Dendritic cell treated with granulocyte-macrophage colony-stimulating factor and Interleukin-4, amounts not matched to agents 40 ng/mL and 50 ng/mL, for 4 days (primary cell): ENCODE measurements around the gene TAPT1.

Source experiments
- H3K27ac Mint-ChIP-seq: one replicate; pipeline ENCODE4 v1.8.0; 2022; ENCODE audit warnings: mild to moderate bottlenecking, mixed read lengths
- H3K27me3 Mint-ChIP-seq: one replicate; pipeline ENCODE4 v1.8.0; 2022; ENCODE audit warnings: mild to moderate bottlenecking, mixed read lengths
- H3K36me3 Mint-ChIP-seq: one replicate; pipeline ENCODE4 v1.8.0; 2022; ENCODE audit warnings: low read depth, mixed read lengths
- H3K4me1 Mint-ChIP-seq: one replicate; pipeline ENCODE4 v1.8.0; 2022; ENCODE audit warnings: low read depth, mixed read lengths
- H3K4me3 Mint-ChIP-seq: one replicate; pipeline ENCODE4 v1.8.0; 2022; ENCODE audit warnings: mild to moderate bottlenecking, moderate library complexity, mixed read lengths
- H3K9me3 Mint-ChIP-seq: one replicate; pipeline ENCODE4 v1.8.0; 2022; ENCODE audit warnings: mixed read lengths
- intact Hi-C: fragments of 100-400 bp; cut with micrococcal nuclease; formaldehyde crosslinking; loops from one replicate; pipeline ENCODE4 v1.15.0; 2022

TAPT1 gene

GRCh38 chr4:16136827-16137226 is 89.4 kb downstream of the TAPT1 start:
- no peaks in the 10 kb centered on the region for H3K27me3 Mint-ChIP-seq
- H3K9me3 Mint-ChIP-seq, result peaks cover 21% of the 10 kb centered on the region
- H3K27ac Mint-ChIP-seq, result no peak overlapping the region
- H3K36me3 Mint-ChIP-seq, result no peaks in the 10 kb centered on the region
- H3K4me3 Mint-ChIP-seq, result no peak overlapping the region
- intact Hi-C loops, result no loop called here
- H3K4me1 Mint-ChIP-seq, result no peaks in the 10 kb centered on the region

- Mint-ChIP-seq H3K27ac (no peak overlapping the region), H3K36me3 (no peaks in the 10 kb centered on the region), H3K4me3 (no peak overlapping the region), H3K9me3 (peaks cover 16% of the 10 kb centered on the region), H3K27me3 (no peaks in the 10 kb centered on the region), H3K4me1 (no peaks in the 10 kb centered on the region)
- intact Hi-C loops, result no loop called here
These were observed 90.0 kb downstream of the TAPT1 start for GRCh38 chr4:16136311-16136710.

GRCh38 chr4:16133406-16133805 is 92.9 kb downstream of the TAPT1 start:
- peaks cover 16% of the 10 kb centered on the region for H3K9me3 Mint-ChIP-seq
- H3K4me3 Mint-ChIP-seq, result no peak overlapping the region
- no peak overlapping the region for H3K27ac Mint-ChIP-seq
- intact Hi-C loops, result no loop called here
- H3K27me3 Mint-ChIP-seq, result no peaks in the 10 kb centered on the region
- no peaks in the 10 kb centered on the region for H3K36me3 Mint-ChIP-seq
- no peaks in the 10 kb centered on the region for H3K4me1 Mint-ChIP-seq

GRCh38 chr4:16131293-16131692 is 95.0 kb downstream of the TAPT1 start:
- Mint-ChIP-seq H3K27ac (no peak overlapping the region), H3K9me3 (peaks cover 16% of the 10 kb centered on the region), H3K4me3 (no peak overlapping the region), H3K36me3 (no peaks in the 10 kb centered on the region), H3K27me3 (no peaks in the 10 kb centered on the region), H3K4me1 (no peaks in the 10 kb centered on the region)
- intact Hi-C loops, result no loop called here

- H3K36me3 Mint-ChIP-seq, result no peaks in the 10 kb centered on the region
These were observed 96.9 kb downstream of the TAPT1 start for GRCh38 chr4:16129336-16129735.

GRCh38 chr4:16126714-16127113 is 99.6 kb downstream of the TAPT1 start:
- no peak overlapping the region for H3K4me3 Mint-ChIP-seq
- H3K27me3 Mint-ChIP-seq, result no peaks in the 10 kb centered on the region

More at GRCh38 chr4:16129336-16129735, 96.9 kb downstream of the TAPT1 start:
- intact Hi-C loops, result no loop called here
- Mint-ChIP-seq H3K4me1 (no peaks in the 10 kb centered on the region), H3K9me3 (peaks cover 4% of the 10 kb centered on the region), H3K4me3 (no peak overlapping the region), H3K27me3 (no peaks in the 10 kb centered on the region), H3K27ac (no peak overlapping the region)

GRCh38 chr4:16125571-16126445 is 100.5 kb downstream of the TAPT1 start:
- Mint-ChIP-seq H3K4me1 (peaks cover 14% of the 10 kb centered on the region), H3K27me3 (no peaks in the 10 kb centered on the region), H3K9me3 (no peaks in the 10 kb centered on the region), H3K4me3 (no peak overlapping the region), H3K27ac (no peak overlapping the region), H3K36me3 (no peaks in the 10 kb centered on the region)
- intact Hi-C loops, result no loop called here

More at GRCh38 chr4:16126714-16127113, 99.6 kb downstream of the TAPT1 start:
- peaks cover 9% of the 10 kb centered on the region for H3K4me1 Mint-ChIP-seq
- H3K27ac Mint-ChIP-seq, result no peak overlapping the region
- no peaks in the 10 kb centered on the region for H3K36me3 Mint-ChIP-seq
- no peaks in the 10 kb centered on the region for H3K9me3 Mint-ChIP-seq
- intact Hi-C loops, result no loop called here

GRCh38 chr4:16124232-16124631 is 102.0 kb downstream of the TAPT1 start:
- intact Hi-C loops, result no loop called here
- Mint-ChIP-seq H3K4me1 (peaks cover 14% of the 10 kb centered on the region), H3K36me3 (no peaks in the 10 kb centered on the region), H3K27ac (no peak overlapping the region), H3K9me3 (no peaks in the 10 kb centered on the region), H3K4me3 (no peak overlapping the region), H3K27me3 (no peaks in the 10 kb centered on the region)

GRCh38 chr4:16123356-16124084 is 102.8 kb downstream of the TAPT1 start:
- H3K9me3 Mint-ChIP-seq, result no peaks in the 10 kb centered on the region
- intact Hi-C loops, result no loop called here
- H3K27me3 Mint-ChIP-seq, result no peaks in the 10 kb centered on the region
- no peaks in the 10 kb centered on the region for H3K36me3 Mint-ChIP-seq
- peaks cover 14% of the 10 kb centered on the region for H3K4me1 Mint-ChIP-seq
- H3K4me3 Mint-ChIP-seq, result no peak overlapping the region
- no peak overlapping the region for H3K27ac Mint-ChIP-seq

GRCh38 chr4:16122784-16123183 is 103.5 kb downstream of the TAPT1 start:
- H3K4me3 Mint-ChIP-seq, result no peak overlapping the region

GRCh38 chr4:16122308-16122711 is 104.0 kb downstream of the TAPT1 start:
- H3K9me3 Mint-ChIP-seq, result no peaks in the 10 kb centered on the region
- no peaks in the 10 kb centered on the region for H3K27me3 Mint-ChIP-seq
- H3K36me3 Mint-ChIP-seq, result no peaks in the 10 kb centered on the region
- peaks cover 14% of the 10 kb centered on the region for H3K4me1 Mint-ChIP-seq
- H3K27ac Mint-ChIP-seq, result no peak overlapping the region
- intact Hi-C loops, result no loop called here
- no peak overlapping the region for H3K4me3 Mint-ChIP-seq

More at GRCh38 chr4:16122784-16123183, 103.5 kb downstream of the TAPT1 start:
- Mint-ChIP-seq H3K27me3 (no peaks in the 10 kb centered on the region), H3K36me3 (no peaks in the 10 kb centered on the region), H3K4me1 (peaks cover 14% of the 10 kb centered on the region), H3K9me3 (no peaks in the 10 kb centered on the region), H3K27ac (no peak overlapping the region)
- intact Hi-C loops, result no loop called here

GRCh38 chr4:16120720-16121119 is 105.6 kb downstream of the TAPT1 start:
- Mint-ChIP-seq H3K27ac (no peak overlapping the region), H3K4me1 (peaks cover 14% of the 10 kb centered on the region), H3K36me3 (no peaks in the 10 kb centered on the region), H3K4me3 (no peak overlapping the region), H3K27me3 (no peaks in the 10 kb centered on the region), H3K9me3 (no peaks in the 10 kb centered on the region)
- intact Hi-C loops, result no loop called here

GRCh38 chr4:16119981-16120380 is 106.3 kb downstream of the TAPT1 start:
- intact Hi-C loops, result no loop called here
- H3K36me3 Mint-ChIP-seq, result no peaks in the 10 kb centered on the region
- peaks cover under 1% of the 10 kb centered on the region for H3K27me3 Mint-ChIP-seq
- no peaks in the 10 kb centered on the region for H3K9me3 Mint-ChIP-seq
- no peak overlapping the region for H3K4me3 Mint-ChIP-seq
- no peak overlapping the region for H3K27ac Mint-ChIP-seq
- H3K4me1 Mint-ChIP-seq, result peaks cover 14% of the 10 kb centered on the region

- H3K4me1 Mint-ChIP-seq, result peaks cover 14% of the 10 kb centered on the region
- intact Hi-C loops, result no loop called here
- peaks cover 3% of the 10 kb centered on the region for H3K27me3 Mint-ChIP-seq
- H3K9me3 Mint-ChIP-seq, result no peaks in the 10 kb centered on the region
- H3K27ac Mint-ChIP-seq, result no peak overlapping the region
- no peaks in the 10 kb centered on the region for H3K36me3 Mint-ChIP-seq
- H3K4me3 Mint-ChIP-seq, result no peak overlapping the region
These were observed 108.2 kb downstream of the TAPT1 start for GRCh38 chr4:16118090-16118489.
